ENCODE measurements around the gene NDUFS2.

DNA sequence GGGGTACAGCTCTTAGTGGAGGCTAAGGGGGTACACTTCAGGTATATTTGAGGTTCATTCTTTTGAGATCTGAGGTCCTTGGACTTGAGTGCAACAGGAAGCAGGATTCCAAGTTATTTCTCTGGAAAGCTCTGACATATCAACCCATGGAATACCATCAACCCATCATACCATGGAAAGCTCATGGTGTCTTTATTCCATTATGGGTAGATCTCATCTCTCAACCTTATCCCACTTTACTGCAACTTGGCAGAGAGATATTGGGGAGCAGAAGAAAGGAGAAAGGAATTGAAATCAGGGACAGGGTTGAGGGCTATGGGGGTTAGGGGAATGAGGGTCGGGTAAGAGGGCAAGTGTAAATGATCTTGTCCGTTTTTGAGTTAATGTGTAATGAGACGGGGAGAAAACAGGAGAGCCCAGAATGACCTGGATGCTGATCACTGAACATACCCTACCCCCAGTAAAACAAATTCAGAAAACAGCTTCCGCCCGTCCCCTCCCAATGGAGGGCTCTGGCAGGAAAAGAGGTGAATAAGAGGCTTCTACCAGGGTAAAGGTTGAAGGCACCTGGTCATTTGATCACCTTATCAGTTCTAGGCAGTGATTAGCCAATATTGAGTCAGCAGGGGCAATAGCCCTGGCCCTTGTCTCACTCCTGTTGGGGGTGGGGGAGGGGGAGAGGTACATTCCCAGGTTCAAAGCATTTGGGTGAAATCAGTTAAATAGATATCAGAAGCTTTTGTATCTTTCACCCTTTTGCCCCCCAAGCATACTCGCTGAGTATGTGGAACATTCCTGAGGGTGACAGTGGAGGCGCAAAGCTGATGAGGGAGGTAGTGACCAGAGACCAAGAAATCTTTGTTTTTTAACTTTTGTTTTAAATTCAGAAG is 21.9 kb downstream of the NDUFS2 start:
- TF ChIP-seq, protein P1, sequence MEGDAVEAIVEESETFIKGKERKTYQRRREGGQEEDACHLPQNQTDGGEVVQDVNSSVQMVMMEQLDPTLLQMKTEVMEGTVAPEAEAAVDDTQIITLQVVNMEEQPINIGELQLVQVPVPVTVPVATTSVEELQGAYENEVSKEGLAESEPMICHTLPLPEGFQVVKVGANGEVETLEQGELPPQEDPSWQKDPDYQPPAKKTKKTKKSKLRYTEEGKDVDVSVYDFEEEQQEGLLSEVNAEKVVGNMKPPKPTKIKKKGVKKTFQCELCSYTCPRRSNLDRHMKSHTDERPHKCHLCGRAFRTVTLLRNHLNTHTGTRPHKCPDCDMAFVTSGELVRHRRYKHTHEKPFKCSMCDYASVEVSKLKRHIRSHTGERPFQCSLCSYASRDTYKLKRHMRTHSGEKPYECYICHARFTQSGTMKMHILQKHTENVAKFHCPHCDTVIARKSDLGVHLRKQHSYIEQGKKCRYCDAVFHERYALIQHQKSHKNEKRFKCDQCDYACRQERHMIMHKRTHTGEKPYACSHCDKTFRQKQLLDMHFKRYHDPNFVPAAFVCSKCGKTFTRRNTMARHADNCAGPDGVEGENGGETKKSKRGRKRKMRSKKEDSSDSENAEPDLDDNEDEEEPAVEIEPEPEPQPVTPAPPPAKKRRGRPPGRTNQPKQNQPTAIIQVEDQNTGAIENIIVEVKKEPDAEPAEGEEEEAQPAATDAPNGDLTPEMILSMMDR (IDR thresholded peaks at IDR 0.05), result no peak
- no peak for TF ChIP-seq TCF7L2 (IDR thresholded peaks at IDR 0.05; ENCODE audit: low read depth, low read length)
